ENCODE data around the gene SYNE2.

The SYNE2 gene

GRCh38 chr14:63909984-63910383 is 57.2 kb downstream of the SYNE2 start:
- no peak for DNase-seq

GRCh38 chr14:63910583-63911363 is 58.0 kb downstream of the SYNE2 start:
- DNase-seq, result no peak

GRCh38 chr14:63911404-63911803 is 58.6 kb downstream of the SYNE2 start:
- DNase-seq, result no peak

- no peak for DNase-seq
Measured at GRCh38 chr14:63912286-63912685, 59.5 kb downstream of the SYNE2 start.

- DNase-seq, result no peak
Measured at GRCh38 chr14:63918411-63918810, 65.6 kb downstream of the SYNE2 start.

GRCh38 chr14:63922696-63923421 is 70.1 kb downstream of the SYNE2 start:
- no peak for DNase-seq

- no peak for DNase-seq
Measured at GRCh38 chr14:63923422-63923752, 70.6 kb downstream of the SYNE2 start.

GRCh38 chr14:63924375-63924774 is 71.6 kb downstream of the SYNE2 start:
- no peak for DNase-seq

GRCh38 chr14:63926641-63927040 is 73.8 kb downstream of the SYNE2 start:
- no peak for DNase-seq

- DNase-seq, result no peak
Measured at GRCh38 chr14:63928744-63929174, 76.0 kb downstream of the SYNE2 start.

- peak in 1 of 2 donors; percentile 57 for DNase-seq
Measured at GRCh38 chr14:63933110-63933509, 80.3 kb downstream of the SYNE2 start.

- no peak for DNase-seq
Measured at GRCh38 chr14:63933711-63934110, 80.9 kb downstream of the SYNE2 start.

- DNase-seq, result peak; percentile 6 to 62
Measured at GRCh38 chr14:63938198-63939005, 85.6 kb downstream of the SYNE2 start.

- DNase-seq, result no peak
Measured at GRCh38 chr14:63939006-63939270, 86.1 kb downstream of the SYNE2 start.

GRCh38 chr14:63940387-63940786 is 87.6 kb downstream of the SYNE2 start:
- peak in 1 of 2 donors; percentile 47 for DNase-seq

- DNase-seq, result peak in 1 of 2 donors; percentile 31
Measured at GRCh38 chr14:63941023-63941422, 88.2 kb downstream of the SYNE2 start.

GRCh38 chr14:63949696-63950095 is 96.9 kb downstream of the SYNE2 start:
- DNase-seq, result no peak

GRCh38 chr14:63951021-63951420 is 98.2 kb downstream of the SYNE2 start:
- DNase-seq, result no peak

GRCh38 chr14:63951429-63951828 is 98.6 kb downstream of the SYNE2 start:
- DNase-seq, result no peak

GRCh38 chr14:63952053-63952932 is 99.5 kb downstream of the SYNE2 start:
- no peak for DNase-seq

GRCh38 chr14:63952933-63953437 is 100.2 kb downstream of the SYNE2 start:
- no peak for DNase-seq

- no peak for DNase-seq
Measured at GRCh38 chr14:63956326-63956725, 103.5 kb downstream of the SYNE2 start.

All from CD4-positive, alpha-beta T cell treated with Interferon alpha-2 for 1 hour (primary cell).